ENCODE results near the gene MARK4. TPM values are rescaled to one million over a fixed set of nuclear protein-coding genes. Genes with fewer than 3 reads are reported as not detected.
A peak's percentile ranks its signal among the peaks of the same experiment; 100 is the strongest.

MARK4 gene
- total RNA-seq, 1 experiment from 2014 or later: 58.5 TPM

DNA sequence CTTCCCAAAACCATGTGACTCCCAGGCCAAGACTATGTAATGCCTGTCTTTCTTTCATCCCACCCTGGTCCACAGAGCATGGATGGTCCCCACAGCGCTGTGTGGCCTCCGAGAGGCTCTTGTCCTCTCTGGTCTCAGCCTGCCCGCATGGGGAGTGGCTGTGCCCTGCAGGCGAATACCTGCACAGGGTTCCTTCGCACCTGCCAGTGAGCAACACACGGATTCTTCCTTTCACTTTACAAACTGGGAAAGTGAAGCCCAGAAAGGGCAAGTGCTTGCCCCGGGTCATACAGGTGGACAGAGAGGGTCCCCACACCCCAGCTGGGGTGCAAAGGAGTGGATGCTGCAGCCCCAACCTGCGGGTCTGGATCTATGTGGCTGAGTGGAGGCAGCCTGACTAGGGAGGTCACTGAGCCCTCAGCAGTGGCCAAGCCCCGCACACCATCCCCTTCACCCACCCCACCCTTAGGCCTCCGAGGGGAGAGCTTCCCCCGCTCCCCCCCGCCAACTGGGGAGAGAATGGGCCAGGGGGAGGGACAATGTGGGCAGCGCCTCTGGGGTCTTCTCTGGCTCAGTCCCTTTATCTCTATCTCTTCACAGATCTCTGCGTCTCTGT is 747 bp upstream of the MARK4 start (continued):
- TF ChIP-seq, protein P1, sequence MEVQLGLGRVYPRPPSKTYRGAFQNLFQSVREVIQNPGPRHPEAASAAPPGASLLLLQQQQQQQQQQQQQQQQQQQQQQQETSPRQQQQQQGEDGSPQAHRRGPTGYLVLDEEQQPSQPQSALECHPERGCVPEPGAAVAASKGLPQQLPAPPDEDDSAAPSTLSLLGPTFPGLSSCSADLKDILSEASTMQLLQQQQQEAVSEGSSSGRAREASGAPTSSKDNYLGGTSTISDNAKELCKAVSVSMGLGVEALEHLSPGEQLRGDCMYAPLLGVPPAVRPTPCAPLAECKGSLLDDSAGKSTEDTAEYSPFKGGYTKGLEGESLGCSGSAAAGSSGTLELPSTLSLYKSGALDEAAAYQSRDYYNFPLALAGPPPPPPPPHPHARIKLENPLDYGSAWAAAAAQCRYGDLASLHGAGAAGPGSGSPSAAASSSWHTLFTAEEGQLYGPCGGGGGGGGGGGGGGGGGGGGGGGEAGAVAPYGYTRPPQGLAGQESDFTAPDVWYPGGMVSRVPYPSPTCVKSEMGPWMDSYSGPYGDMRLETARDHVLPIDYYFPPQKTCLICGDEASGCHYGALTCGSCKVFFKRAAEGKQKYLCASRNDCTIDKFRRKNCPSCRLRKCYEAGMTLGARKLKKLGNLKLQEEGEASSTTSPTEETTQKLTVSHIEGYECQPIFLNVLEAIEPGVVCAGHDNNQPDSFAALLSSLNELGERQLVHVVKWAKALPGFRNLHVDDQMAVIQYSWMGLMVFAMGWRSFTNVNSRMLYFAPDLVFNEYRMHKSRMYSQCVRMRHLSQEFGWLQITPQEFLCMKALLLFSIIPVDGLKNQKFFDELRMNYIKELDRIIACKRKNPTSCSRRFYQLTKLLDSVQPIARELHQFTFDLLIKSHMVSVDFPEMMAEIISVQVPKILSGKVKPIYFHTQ (CRISPR knock-in tag; IDR thresholded peaks at IDR 0.05): no peak
- TF ChIP-seq, protein P2, sequence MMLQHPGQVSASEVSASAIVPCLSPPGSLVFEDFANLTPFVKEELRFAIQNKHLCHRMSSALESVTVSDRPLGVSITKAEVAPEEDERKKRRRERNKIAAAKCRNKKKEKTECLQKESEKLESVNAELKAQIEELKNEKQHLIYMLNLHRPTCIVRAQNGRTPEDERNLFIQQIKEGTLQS (CRISPR knock-in tag; conservative IDR thresholded peaks at IDR 0.05): no peak
- no peak for TF ChIP-seq TEAD4 (CRISPR knock-in tag; IDR thresholded peaks at IDR 0.05)
- TF ChIP-seq, protein P3, sequence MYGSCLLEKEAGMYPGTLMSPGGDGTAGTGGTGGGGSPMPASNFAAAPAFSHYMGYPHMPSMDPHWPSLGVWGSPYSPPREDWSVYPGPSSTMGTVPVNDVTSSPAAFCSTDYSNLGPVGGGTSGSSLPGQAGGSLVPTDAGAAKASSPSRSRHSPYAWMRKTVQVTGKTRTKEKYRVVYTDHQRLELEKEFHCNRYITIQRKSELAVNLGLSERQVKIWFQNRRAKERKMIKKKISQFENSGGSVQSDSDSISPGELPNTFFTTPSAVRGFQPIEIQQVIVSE (CRISPR knock-in tag; IDR thresholded peaks at IDR 0.05; ENCODE audit: borderline replicate concordance): no peak

DNA sequence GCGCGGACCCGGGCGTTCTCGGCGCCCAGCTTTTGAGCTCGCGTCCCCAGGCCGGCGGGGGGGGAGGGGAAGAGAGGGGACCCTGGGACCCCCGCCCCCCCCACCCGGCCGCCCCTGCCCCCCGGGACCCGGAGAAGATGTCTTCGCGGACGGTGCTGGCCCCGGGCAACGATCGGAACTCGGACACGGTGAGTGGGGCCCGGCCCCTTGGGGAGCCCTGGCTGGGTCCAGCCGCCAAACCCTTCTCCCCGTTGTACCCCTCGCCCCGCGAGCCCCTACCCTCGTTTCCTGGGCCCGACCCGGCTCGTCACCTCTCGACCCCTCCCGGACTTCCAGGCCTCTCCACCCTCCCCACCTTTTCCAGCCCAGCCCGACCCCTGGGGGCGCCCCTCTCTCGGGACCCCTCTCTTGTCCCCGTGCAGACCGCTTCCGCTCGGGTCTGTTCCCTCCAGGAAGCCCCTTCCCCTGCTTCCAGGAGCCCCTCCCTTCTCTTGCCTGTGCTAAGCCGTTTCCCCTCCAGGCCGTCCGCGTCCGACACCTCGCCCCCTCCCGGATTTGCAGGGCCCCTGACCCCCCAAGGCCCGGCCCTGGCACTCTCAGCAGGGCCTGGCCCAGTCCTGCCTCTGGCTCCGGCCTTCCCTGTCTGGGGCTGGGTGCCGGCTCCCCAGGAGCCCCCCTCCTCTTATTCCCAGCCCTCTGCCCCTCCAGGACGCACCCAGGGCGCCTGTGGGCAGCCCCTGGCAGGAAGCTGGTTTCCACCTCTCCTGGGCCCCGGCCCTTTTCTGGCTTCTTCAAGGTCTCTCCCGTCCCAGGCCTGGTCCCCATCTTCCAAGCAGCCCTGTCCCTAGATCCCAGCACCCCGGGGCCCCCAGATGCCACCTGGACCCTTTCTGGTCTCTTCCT is 632 bp downstream of the MARK4 start:
- H3K36me3 Mint-ChIP-seq: no peaks in the 10 kb centered on the region
- H3K27ac Mint-ChIP-seq: no peak overlapping the region
- ChIA-PET POLR2A (no interaction called here), CTCF (interaction anchor here (0.6 to 1.4 kb wide), 3 partner anchors 52 to 90 kb away, joined by 3 to 4 read pairs (median 3); no protein-coding TSS in a partner anchor)
- DNase-seq (ENCODE audit: low spot score) (peak; percentile 42), ATAC-seq (peak; percentile 43)
- TF ChIP-seq, protein P4, sequence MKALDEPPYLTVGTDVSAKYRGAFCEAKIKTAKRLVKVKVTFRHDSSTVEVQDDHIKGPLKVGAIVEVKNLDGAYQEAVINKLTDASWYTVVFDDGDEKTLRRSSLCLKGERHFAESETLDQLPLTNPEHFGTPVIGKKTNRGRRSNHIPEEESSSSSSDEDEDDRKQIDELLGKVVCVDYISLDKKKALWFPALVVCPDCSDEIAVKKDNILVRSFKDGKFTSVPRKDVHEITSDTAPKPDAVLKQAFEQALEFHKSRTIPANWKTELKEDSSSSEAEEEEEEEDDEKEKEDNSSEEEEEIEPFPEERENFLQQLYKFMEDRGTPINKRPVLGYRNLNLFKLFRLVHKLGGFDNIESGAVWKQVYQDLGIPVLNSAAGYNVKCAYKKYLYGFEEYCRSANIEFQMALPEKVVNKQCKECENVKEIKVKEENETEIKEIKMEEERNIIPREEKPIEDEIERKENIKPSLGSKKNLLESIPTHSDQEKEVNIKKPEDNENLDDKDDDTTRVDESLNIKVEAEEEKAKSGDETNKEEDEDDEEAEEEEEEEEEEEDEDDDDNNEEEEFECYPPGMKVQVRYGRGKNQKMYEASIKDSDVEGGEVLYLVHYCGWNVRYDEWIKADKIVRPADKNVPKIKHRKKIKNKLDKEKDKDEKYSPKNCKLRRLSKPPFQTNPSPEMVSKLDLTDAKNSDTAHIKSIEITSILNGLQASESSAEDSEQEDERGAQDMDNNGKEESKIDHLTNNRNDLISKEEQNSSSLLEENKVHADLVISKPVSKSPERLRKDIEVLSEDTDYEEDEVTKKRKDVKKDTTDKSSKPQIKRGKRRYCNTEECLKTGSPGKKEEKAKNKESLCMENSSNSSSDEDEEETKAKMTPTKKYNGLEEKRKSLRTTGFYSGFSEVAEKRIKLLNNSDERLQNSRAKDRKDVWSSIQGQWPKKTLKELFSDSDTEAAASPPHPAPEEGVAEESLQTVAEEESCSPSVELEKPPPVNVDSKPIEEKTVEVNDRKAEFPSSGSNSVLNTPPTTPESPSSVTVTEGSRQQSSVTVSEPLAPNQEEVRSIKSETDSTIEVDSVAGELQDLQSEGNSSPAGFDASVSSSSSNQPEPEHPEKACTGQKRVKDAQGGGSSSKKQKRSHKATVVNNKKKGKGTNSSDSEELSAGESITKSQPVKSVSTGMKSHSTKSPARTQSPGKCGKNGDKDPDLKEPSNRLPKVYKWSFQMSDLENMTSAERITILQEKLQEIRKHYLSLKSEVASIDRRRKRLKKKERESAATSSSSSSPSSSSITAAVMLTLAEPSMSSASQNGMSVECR (CRISPR knock-in tag; IDR thresholded peaks at IDR 0.05; ENCODE audit: borderline replicate concordance): no peak
- H3K4me1 Mint-ChIP-seq: peaks cover 22% of the 10 kb centered on the region
- peak overlapping the region; percentile 71 for H3K4me3 Mint-ChIP-seq
- H3K9me3 Mint-ChIP-seq: no peaks in the 10 kb centered on the region
- peaks cover 25% of the 10 kb centered on the region for H3K27me3 Mint-ChIP-seq (ENCODE audit: low read depth)

DNA sequence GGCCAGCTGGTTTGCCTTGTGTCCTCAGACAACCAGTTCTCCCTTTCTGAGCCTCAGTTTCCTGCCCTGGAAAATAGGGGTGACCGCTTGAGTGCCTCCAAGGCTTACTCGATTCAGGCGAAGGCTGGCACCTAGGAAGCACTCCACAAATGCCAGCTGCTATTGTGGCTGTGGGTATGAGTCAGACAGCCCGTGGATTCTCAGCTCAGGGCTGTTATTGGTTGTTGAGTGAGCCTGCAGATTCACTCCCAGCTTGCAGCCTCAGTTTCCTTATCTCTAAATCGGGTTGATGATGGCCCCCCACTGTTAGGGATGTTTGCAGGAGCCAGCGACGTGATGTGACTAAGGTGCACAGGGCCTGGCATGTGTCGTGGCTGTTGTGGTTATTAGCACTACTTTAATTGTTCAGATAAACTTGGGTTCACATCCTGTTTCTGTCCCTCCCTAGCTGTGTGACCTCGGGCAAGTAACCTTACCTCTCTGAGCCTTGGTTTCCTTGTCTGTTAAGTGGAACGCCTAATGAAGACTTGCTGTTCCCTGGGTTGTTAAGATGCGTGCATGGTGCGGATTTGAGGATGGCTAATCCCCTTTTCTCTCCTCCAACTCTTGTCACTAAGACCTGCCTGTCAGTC is 2.4 kb downstream of the MARK4 start:
- ChIA-PET POLR2A (no interaction called here), CTCF (interaction anchor here (0.6 kb wide), 1 partner anchor 247 kb away, joined by 4 read pairs; no protein-coding TSS in a partner anchor)
- ATAC-seq: no peak
- H3K4me1 Mint-ChIP-seq: peaks cover 22% of the 10 kb centered on the region
- peaks cover 3% of the 10 kb centered on the region; the same call in 1 of the 2 replicates for H3K36me3 Mint-ChIP-seq
- peak overlapping the region; percentile 16; the same call in 1 of the 2 replicates for H3K4me3 Mint-ChIP-seq
- no peak overlapping the region for H3K27ac Mint-ChIP-seq
- DNase-seq (ENCODE audit: low spot score): no peak
- no peaks in the 10 kb centered on the region for H3K9me3 Mint-ChIP-seq
- TF ChIP-seq ZNF121 (CRISPR knock-in tag; IDR thresholded peaks at IDR 0.05): no peak
- H3K27me3 Mint-ChIP-seq (ENCODE audit: low read depth): peaks cover 20% of the 10 kb centered on the region

DNA sequence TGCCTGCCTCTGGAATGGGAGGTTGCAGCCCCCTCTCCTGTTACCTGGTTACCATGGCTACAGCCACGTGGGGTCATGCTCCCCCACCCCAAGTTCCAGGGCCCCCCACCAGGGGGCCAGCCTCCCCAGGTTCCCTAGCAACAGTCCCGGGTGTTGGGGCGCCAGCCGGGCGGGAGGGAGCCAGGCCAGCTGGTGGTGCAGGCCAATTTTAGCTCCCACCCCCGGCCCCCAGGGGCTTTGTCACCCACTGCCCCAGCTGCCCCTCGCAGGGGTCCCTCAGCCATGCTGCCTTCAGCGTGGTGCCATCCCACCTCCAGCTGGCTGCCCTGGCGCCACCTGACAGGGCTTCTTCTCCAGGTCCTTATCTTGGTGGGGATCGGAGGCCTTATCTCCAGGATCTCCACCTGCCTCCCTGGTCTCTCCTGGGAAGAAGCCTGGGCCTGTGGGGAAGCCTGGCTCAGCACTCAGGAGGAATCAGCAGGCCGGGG is 3.0 kb downstream of the MARK4 start:
- H3K36me3 Mint-ChIP-seq: peaks cover 4% of the 10 kb centered on the region; the same call in 1 of the 2 replicates
- DNase-seq (ENCODE audit: low spot score): peak; percentile 39
- H3K27me3 Mint-ChIP-seq (ENCODE audit: low read depth): peaks cover 17% of the 10 kb centered on the region
- H3K4me1 Mint-ChIP-seq: peaks cover 22% of the 10 kb centered on the region
- no peaks in the 10 kb centered on the region for H3K9me3 Mint-ChIP-seq
- CTCF ChIA-PET: interaction anchor here (0.6 kb wide), 1 partner anchor 24 kb away, joined by 5 read pairs; no protein-coding TSS in a partner anchor
- H3K27ac Mint-ChIP-seq: no peak overlapping the region
- POLR2A ChIA-PET: no interaction called here
- ATAC-seq: no peak
- H3K4me3 Mint-ChIP-seq: no peak overlapping the region
- no peak for TF ChIP-seq CREM (CRISPR knock-in tag; IDR thresholded peaks at IDR 0.05)
- no peak for TF ChIP-seq RELA (CRISPR knock-in tag; IDR thresholded peaks at IDR 0.05; ENCODE audit: borderline replicate concordance)
- no peak for TF ChIP-seq TEAD4 (CRISPR knock-in tag; IDR thresholded peaks at IDR 0.05)
- TF ChIP-seq ETV6 (CRISPR knock-in tag; IDR thresholded peaks at IDR 0.05): no peak
- no peak for TF ChIP-seq TEAD1 (CRISPR knock-in tag; IDR thresholded peaks at IDR 0.05)
- no peak for TF ChIP-seq MYBL2 (CRISPR knock-in tag; IDR thresholded peaks at IDR 0.05)
- TF ChIP-seq FOXJ3 (CRISPR knock-in tag; IDR thresholded peaks at IDR 0.05; ENCODE audit: borderline replicate concordance): no peak
- TF ChIP-seq, protein P5, sequence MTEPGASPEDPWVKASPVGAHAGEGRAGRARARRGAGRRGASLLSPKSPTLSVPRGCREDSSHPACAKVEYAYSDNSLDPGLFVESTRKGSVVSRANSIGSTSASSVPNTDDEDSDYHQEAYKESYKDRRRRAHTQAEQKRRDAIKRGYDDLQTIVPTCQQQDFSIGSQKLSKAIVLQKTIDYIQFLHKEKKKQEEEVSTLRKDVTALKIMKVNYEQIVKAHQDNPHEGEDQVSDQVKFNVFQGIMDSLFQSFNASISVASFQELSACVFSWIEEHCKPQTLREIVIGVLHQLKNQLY (CRISPR knock-in tag; IDR thresholded peaks at IDR 0.05): no peak
- no peak for TF ChIP-seq KAT7 (CRISPR knock-in tag; IDR thresholded peaks at IDR 0.05; ENCODE audit: borderline replicate concordance)
- TF ChIP-seq GABPB1 (CRISPR knock-in tag; IDR thresholded peaks at IDR 0.05): no peak
- TF ChIP-seq ZNF232 (CRISPR knock-in tag; IDR thresholded peaks at IDR 0.05): no peak
- TF ChIP-seq NR1H2 (CRISPR knock-in tag; IDR thresholded peaks at IDR 0.05): no peak
